ENCODE data around the gene CTSA.

The CTSA gene

GRCh38 chr20:45904583-45905504 is 13.7 kb downstream of the CTSA start:
- TF ChIP-seq EZH2 (IDR thresholded peaks at IDR 0.05; ENCODE audit: borderline replicate concordance, low read length) (no peak), CTCF (IDR thresholded peaks at IDR 0.05; ENCODE audit: low read length) (no peak)
- Histone ChIP-seq H3K36me3 (ENCODE audit: insufficient read depth, low read length) (no peaks in the 10 kb centered on the region), H3K27me3 (ENCODE audit: insufficient read depth, low read length) (no peaks in the 10 kb centered on the region)

GRCh38 chr20:45905505-45906079 is 14.5 kb downstream of the CTSA start:
- Histone ChIP-seq H2AFZ (ENCODE audit: low read length) (no peak overlapping the region), H3K79me2 (ENCODE audit: insufficient read depth, low read length) (no peaks in the 10 kb centered on the region), H3K36me3 (ENCODE audit: insufficient read depth, low read length) (no peaks in the 10 kb centered on the region), H3F3A (ENCODE audit: insufficient read depth, low read length) (no peaks in the 10 kb centered on the region), H4K20me1 (ENCODE audit: insufficient read depth, low read length) (no peaks in the 10 kb centered on the region), H3K4me1 (ENCODE audit: insufficient read depth, low read length, severe bottlenecking) (peaks cover 16% of the 10 kb centered on the region), H3K9me3 (ENCODE audit: low read length) (no peaks in the 10 kb centered on the region), H3K27me3 (ENCODE audit: insufficient read depth, low read length) (no peaks in the 10 kb centered on the region), H3K4me3 (ENCODE audit: low read depth, low read length, poor library complexity, severe bottlenecking) (no peak overlapping the region), H3K9ac (ENCODE audit: low read length) (no peak overlapping the region), H3K4me2 (ENCODE audit: low read length) (no peak overlapping the region), H3K9me2 (ENCODE audit: low read depth, low read length) (no peaks in the 10 kb centered on the region), H3K27ac (ENCODE audit: low read depth, low read length, poor library complexity, severe bottlenecking) (no peak overlapping the region)
- TF ChIP-seq CTCF (IDR thresholded peaks at IDR 0.05; ENCODE audit: low read length) (no peak), EZH2 (IDR thresholded peaks at IDR 0.05; ENCODE audit: borderline replicate concordance, low read length) (no peak)

More at GRCh38 chr20:45904583-45905504, 13.7 kb downstream of the CTSA start:
- no peak overlapping the region for H2AFZ ChIP-seq (ENCODE audit: low read length)
- no peaks in the 10 kb centered on the region for H4K20me1 ChIP-seq (ENCODE audit: insufficient read depth, low read length)
- H3K9ac ChIP-seq (ENCODE audit: low read length) = no peak overlapping the region
- H3F3A ChIP-seq (ENCODE audit: insufficient read depth, low read length) = no peaks in the 10 kb centered on the region
- H3K4me1 ChIP-seq (ENCODE audit: insufficient read depth, low read length, severe bottlenecking) = peaks cover 9% of the 10 kb centered on the region
- H3K9me2 ChIP-seq (ENCODE audit: low read depth, low read length) = no peaks in the 10 kb centered on the region
- peak overlapping the region; percentile 8 for H3K27ac ChIP-seq (ENCODE audit: low read depth, low read length, poor library complexity, severe bottlenecking)
- H3K9me3 ChIP-seq (ENCODE audit: low read length) = no peaks in the 10 kb centered on the region
- no peaks in the 10 kb centered on the region for H3K79me2 ChIP-seq (ENCODE audit: insufficient read depth, low read length)
- no peak overlapping the region for H3K4me3 ChIP-seq (ENCODE audit: low read depth, low read length, poor library complexity, severe bottlenecking)
- H3K4me2 ChIP-seq (ENCODE audit: low read length) = no peak overlapping the region

- H3K79me2 ChIP-seq (ENCODE audit: insufficient read depth, low read length) = no peaks in the 10 kb centered on the region
- H3K4me2 ChIP-seq (ENCODE audit: low read length) = no peak overlapping the region
- no peak for TF ChIP-seq CTCF (IDR thresholded peaks at IDR 0.05; ENCODE audit: low read length)
- TF ChIP-seq EZH2 (IDR thresholded peaks at IDR 0.05; ENCODE audit: borderline replicate concordance, low read length) = no peak
- H3K9ac ChIP-seq (ENCODE audit: low read length) = no peak overlapping the region
- H4K20me1 ChIP-seq (ENCODE audit: insufficient read depth, low read length) = no peaks in the 10 kb centered on the region
- H2AFZ ChIP-seq (ENCODE audit: low read length) = no peak overlapping the region
- H3K9me3 ChIP-seq (ENCODE audit: low read length) = no peaks in the 10 kb centered on the region
- no peaks in the 10 kb centered on the region for H3F3A ChIP-seq (ENCODE audit: insufficient read depth, low read length)
- H3K4me1 ChIP-seq (ENCODE audit: insufficient read depth, low read length, severe bottlenecking) = peaks cover 31% of the 10 kb centered on the region
- no peaks in the 10 kb centered on the region for H3K36me3 ChIP-seq (ENCODE audit: insufficient read depth, low read length)
- H3K27me3 ChIP-seq (ENCODE audit: insufficient read depth, low read length) = no peaks in the 10 kb centered on the region
- H3K27ac ChIP-seq (ENCODE audit: low read depth, low read length, poor library complexity, severe bottlenecking) = no peak overlapping the region
- H3K4me3 ChIP-seq (ENCODE audit: low read depth, low read length, poor library complexity, severe bottlenecking) = no peak overlapping the region
- H3K9me2 ChIP-seq (ENCODE audit: low read depth, low read length) = no peaks in the 10 kb centered on the region
These were observed 16.2 kb downstream of the CTSA start for GRCh38 chr20:45907219-45907948.

All from OCI-LY1 (cell line).